GM19239 (cell line): ENCODE results near the gene HGFAC.

Experiments used
- DNase-seq: peaks from one replicate; pipeline ENCODE4 v3.0.0; 2011; ENCODE audit warnings: low spot score; ENCODE audit not compliant: insufficient read length
- FAIRE-seq: peaks from 2 replicates; lab custom pipeline; 2011; peaks lifted over from hg19 to GRCh38; lab: Jason Lieb, UNC

The HGFAC gene

GRCh38 chr4:3471098-3471760 is 29.5 kb downstream of the HGFAC start:
- no peak for FAIRE-seq
- DNase-seq = no peak

GRCh38 chr4:3471886-3472285 is 30.1 kb downstream of the HGFAC start:
- DNase-seq (no peak), FAIRE-seq (no peak)

GRCh38 chr4:3472411-3473141 is 30.8 kb downstream of the HGFAC start:
- FAIRE-seq (no peak), DNase-seq (no peak)

- FAIRE-seq (no peak), DNase-seq (no peak)
Observed at GRCh38 chr4:3473181-3473950, 31.6 kb downstream of the HGFAC start.

GRCh38 chr4:3473996-3474765 is 32.4 kb downstream of the HGFAC start:
- no peak for FAIRE-seq
- no peak for DNase-seq

GRCh38 chr4:3475041-3475712 is 33.4 kb downstream of the HGFAC start:
- FAIRE-seq (no peak), DNase-seq (no peak)

- DNase-seq (no peak), FAIRE-seq (no peak)
Observed at GRCh38 chr4:3475713-3476260, 34.0 kb downstream of the HGFAC start.

GRCh38 chr4:3476341-3476747 is 34.6 kb downstream of the HGFAC start:
- FAIRE-seq (no peak), DNase-seq (no peak)

GRCh38 chr4:3476936-3477749 is 35.4 kb downstream of the HGFAC start:
- DNase-seq (no peak), FAIRE-seq (no peak)

GRCh38 chr4:3477750-3478430 is 36.1 kb downstream of the HGFAC start:
- no peak for FAIRE-seq
- no peak for DNase-seq

- DNase-seq (no peak), FAIRE-seq (no peak)
Observed at GRCh38 chr4:3478446-3479357, 36.9 kb downstream of the HGFAC start.

GRCh38 chr4:3479358-3480101 is 37.8 kb downstream of the HGFAC start:
- DNase-seq (no peak), FAIRE-seq (no peak)

GRCh38 chr4:3480528-3481112 is 38.9 kb downstream of the HGFAC start:
- DNase-seq (peak; percentile 91), FAIRE-seq (peak; percentile 39)

GRCh38 chr4:3481113-3481531 is 39.4 kb downstream of the HGFAC start:
- FAIRE-seq (no peak), DNase-seq (no peak)

GRCh38 chr4:3481783-3482393 is 40.1 kb downstream of the HGFAC start:
- DNase-seq (no peak), FAIRE-seq (no peak)

GRCh38 chr4:3482707-3483106 is 40.9 kb downstream of the HGFAC start:
- no peak for FAIRE-seq
- no peak for DNase-seq
